Activated CD4-positive, CD25-positive, alpha-beta regulatory T cell treated with anti-CD3 and anti-CD28 coated beads, Interleukin-2, amount 50 U/mL, for 72 hours (primary cell): ENCODE measurements around the gene PINLYP.
"Not testable (repeated sequence)": the region's sequence is repeated elsewhere in the genome, so short reads cannot be mapped to it uniquely, and the experiment has no call there.

ENCODE experiments used
- DNase-seq: peaks from one replicate; pipeline ENCODE4 v3.0.0; 2021

The PINLYP gene

GRCh38 chr19:43584484-43584883 is 8.9 kb downstream of the PINLYP start:
- no peak for DNase-seq

GRCh38 chr19:43586346-43586745 is 10.7 kb downstream of the PINLYP start:
- no peak for DNase-seq

- not testable (repeated sequence) for DNase-seq
Observed at GRCh38 chr19:43587029-43587428, 11.4 kb downstream of the PINLYP start.

- no peak for DNase-seq
Observed at GRCh38 chr19:43589277-43589676, 13.7 kb downstream of the PINLYP start.

- DNase-seq = no peak
Observed at GRCh38 chr19:43589678-43590077, 14.1 kb downstream of the PINLYP start.

GRCh38 chr19:43591904-43592772 is 16.5 kb downstream of the PINLYP start:
- no peak for DNase-seq

GRCh38 chr19:43592800-43593350 is 17.3 kb downstream of the PINLYP start:
- DNase-seq = no peak

- DNase-seq = no peak
Observed at GRCh38 chr19:43594081-43594697, 18.6 kb downstream of the PINLYP start.

- peak; percentile 69 for DNase-seq
Observed at GRCh38 chr19:43594710-43595604, 19.4 kb downstream of the PINLYP start.

- DNase-seq = peak; percentile 43
Observed at GRCh38 chr19:43595605-43595998, 20.0 kb downstream of the PINLYP start.

GRCh38 chr19:43595999-43596841 is 20.6 kb downstream of the PINLYP start, which contains the start of the genes IRGQ and ZNF576:
Gene IRGQ, minus strand, starts transcription at chr19:43596134. Its CDS starts 796 bp downstream, at chr19:43595338.
Gene ZNF576, plus strand, starts transcription at chr19:43596595. Its CDS starts 514 bp downstream, at chr19:43597109.
- DNase-seq = peak; percentile 99

- no peak for DNase-seq
Observed at GRCh38 chr19:43596842-43597461, 21.4 kb downstream of the PINLYP start.

GRCh38 chr19:43597876-43598275 is 22.3 kb downstream of the PINLYP start:
- no peak for DNase-seq

GRCh38 chr19:43598445-43599240 is 23.0 kb downstream of the PINLYP start:
- DNase-seq = no peak

GRCh38 chr19:43599635-43600295 is 24.2 kb downstream of the PINLYP start:
- DNase-seq = no peak

- DNase-seq = not testable (repeated sequence)
Observed at GRCh38 chr19:43600326-43600725, 24.7 kb downstream of the PINLYP start.

- DNase-seq = no peak
Observed at GRCh38 chr19:43605875-43606568, 30.4 kb downstream of the PINLYP start.

GRCh38 chr19:43606569-43607229 is 31.1 kb downstream of the PINLYP start:
- DNase-seq = no peak
